ENCODE results near the gene CCDC110.
A peak's percentile ranks its signal among the peaks of the same experiment; 100 is the strongest.

The CCDC110 gene

GRCh38 chr4:185421366-185422124 lies 50.0 kb downstream of the CCDC110 start:
- DNase-seq (ENCODE audit: low read depth) = no peak

- no peak for DNase-seq (ENCODE audit: low read depth)
Measured at GRCh38 chr4:185416955-185417354, 54.6 kb downstream of the CCDC110 start.

DNA sequence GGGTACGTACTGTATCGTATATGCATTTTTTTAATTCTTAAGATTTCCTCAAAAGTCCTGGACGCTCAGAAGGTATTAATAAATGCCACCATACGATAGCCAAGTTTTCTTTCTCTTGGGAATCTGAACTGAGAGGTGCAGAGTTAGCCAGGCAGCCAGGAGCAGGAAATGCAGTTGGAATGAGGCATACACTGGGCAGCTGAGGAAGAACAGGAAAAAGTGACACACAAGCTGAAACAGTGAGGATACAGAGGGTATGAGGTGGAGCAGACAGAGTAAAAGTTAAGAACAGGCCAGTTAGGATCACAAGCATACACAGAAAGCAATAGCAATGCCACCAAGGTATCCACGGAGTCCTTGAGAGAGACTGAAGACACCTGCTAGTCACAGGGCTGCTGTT lies 59.1 kb downstream of the CCDC110 start:
- DNase-seq (ENCODE audit: low read depth) = no peak

- no peak for DNase-seq (ENCODE audit: low read depth)
Measured at GRCh38 chr4:185411849-185412248, 59.7 kb downstream of the CCDC110 start.

- no peak for DNase-seq (ENCODE audit: low read depth)
Measured at GRCh38 chr4:185408432-185408831, 63.1 kb downstream of the CCDC110 start.

DNA sequence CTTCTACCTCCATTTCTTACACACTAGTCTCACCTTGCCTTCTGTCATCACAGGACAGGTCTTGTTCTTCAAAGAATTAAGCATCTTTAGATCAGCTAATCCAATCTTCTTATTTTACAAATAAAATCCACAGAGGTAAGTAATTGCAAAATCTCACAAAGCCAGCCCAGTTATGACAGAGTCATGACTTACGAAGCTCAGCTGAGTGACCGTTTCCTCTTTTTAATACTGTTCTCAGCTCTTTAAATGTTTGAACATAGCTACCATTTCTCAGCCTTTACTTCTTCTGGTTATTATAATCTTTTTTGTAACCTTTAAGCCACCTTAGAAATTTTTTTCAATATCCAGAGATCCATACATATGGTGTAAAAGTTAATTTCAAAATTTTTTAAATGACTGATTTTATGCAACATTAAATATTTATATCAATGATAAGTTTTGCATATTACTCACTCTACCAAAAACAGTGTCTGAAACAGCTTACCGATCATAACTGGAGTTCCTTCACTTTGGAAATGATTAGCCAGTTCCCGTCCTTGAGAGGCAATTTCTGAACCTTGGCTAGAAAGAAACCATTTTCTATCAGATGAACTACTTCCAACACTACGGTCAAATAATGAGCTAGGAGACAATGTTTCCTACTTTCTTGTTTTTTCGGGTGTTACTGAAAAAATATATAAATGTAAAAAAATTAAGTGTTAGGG lies 66.1 kb downstream of the CCDC110 start:
- DNase-seq (ENCODE audit: low read depth) = no peak

- DNase-seq (ENCODE audit: low read depth) = no peak
Measured at GRCh38 chr4:185404031-185404430, 67.5 kb downstream of the CCDC110 start.

DNA sequence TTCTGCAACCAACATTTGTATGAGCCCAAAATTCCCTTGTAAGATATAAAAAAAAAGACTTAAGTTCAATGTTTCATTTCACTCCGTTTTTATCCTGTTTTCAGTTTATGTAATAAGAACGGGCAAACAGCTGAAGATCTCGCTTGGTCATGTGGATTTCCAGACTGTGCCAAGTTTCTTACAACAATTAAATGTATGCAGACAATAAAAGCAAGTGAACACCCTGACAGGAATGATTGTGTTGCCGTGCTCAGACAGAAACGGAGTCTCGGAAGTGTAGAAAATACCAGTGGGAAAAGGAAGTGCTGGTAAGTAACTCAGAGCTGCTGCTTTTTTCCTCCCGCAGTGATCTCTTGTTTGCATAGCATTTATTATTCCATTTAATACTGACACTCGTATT lies 72.1 kb downstream of the CCDC110 start:
- DNase-seq (ENCODE audit: low read depth) = no peak

DNA sequence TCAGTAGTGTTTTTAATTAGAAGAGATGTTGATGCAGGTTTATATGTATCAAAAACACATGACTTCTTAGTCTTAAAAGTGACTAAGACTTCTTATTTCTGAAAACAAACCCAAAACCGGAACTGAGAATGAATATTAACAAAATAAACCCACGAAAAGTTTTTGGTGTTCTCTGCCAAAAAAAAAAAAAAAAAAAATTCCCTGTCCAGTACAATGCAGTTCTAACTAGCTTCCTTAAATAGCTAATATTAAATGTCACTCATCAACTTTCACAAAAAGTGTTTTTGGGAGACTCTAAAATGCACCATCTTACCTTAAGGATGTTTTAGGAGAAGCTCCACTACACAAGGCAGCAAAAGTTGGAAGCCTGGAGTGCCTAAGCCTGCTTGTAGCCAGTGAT lies 72.9 kb downstream of the CCDC110 start:
- no peak for DNase-seq (ENCODE audit: low read depth)

DNA sequence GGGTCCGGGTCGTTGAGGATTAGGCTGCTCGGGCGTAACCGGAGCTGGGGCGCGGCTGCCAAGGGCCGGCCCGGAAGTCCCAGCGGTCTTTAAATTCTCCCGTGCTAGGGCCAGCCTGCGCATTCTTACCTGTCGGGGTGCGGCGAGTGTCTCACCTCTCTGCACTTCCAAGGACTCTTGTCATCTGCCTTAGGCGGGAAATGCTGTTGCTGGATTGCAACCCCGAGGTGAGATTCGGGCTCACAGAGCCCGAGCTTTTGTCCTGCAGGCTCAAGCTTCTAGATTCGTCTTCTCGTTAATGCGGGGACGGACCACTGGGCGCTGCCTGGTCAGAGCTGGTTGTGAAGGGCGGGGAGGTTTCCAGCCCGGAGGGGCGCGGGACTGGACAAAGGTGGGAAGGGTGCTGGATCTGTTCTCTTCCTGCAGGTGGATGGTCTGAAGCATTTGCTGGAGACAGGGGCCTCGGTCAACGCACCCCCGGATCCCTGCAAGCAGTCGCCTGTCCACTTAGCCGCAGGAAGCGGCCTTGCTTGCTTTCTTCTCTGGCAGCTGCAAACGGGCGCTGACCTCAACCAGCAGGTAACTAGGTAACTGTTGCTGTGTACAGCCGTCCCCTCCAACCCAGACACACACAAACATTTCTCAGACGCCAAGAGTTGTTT lies 74.7 kb downstream of the CCDC110 start, which contains the start of gene ANKRD37:
Gene ANKRD37 (plus strand): TSS at position 118 of the 662 bp plus-strand sequence. CDS start 83 bp downstream, at position 201.
- no peak for DNase-seq (ENCODE audit: low read depth)

DNA sequence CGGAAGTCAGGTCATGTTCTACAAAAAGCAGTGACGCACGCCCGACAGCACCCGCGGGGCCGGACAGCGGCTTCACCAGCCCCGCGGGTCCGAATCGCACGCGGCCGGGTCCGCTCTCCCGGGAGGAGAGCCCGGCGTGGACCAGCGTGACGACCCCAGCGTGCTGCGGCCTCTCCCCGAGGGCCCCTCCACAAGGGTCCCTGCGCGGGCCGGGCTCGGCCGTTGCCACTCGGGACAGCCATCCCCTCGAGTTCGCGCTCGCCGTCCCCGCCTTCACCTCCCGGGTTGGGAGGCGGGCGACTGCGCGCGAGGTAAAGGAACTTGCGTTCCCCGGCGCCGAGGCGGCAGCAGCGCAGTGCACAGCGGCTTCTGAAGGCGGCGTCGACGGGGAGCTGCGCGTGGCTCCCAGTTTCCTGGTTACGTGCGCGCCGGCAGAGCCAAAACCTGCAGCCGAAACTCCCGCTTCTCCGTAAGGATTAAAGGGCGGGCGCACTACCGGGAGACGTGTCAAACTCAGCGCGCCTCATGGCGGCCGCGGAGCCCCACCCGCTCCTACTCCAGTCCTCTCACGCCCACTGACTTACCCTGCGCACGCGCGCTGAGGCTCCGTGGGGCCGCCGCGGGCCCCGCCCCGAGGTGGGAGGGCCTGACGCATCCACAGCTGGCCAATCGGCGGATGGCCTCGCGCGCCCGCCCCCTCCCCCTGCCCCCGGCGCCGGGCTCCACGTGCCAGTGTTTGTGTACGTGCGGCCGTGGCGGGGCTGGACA lies 75.4 kb downstream of the CCDC110 start:
- DNase-seq (ENCODE audit: low read depth) = peak; percentile 95

DNA sequence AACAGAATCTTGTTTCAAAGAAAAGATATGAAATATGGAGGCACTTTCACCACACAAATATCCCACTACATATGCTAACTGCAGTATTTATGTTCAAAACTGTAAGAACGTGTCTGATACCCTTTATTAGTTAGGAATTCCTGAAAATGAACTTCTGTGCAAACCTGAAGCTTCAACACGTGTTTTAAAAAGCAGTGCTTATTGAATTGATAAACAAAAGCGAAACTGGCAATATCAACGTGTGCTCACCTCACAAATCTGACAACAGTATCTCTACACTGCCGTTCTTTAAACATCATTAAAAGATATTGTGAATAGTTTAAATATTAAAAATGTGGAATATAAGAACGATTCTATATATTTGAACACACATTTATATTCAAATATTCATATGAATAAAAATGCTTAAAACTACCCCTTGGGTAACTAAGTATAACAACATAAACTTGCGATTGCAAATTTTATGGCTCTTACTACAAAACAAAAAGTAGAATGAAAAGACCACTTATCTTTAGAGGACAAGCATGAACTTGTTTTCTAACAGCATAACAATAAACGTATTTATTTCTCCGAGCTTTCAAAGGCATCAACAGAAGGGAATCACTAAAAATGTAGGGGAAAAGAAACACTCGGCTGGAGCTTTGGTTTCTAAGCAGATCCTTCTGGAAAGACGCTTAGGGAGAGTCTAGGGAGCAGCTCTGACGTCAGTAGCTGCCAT lies 76.1 kb downstream of the CCDC110 start, which contains the start of gene LRP2BP:
Gene LRP2BP (minus strand): TSS at position 687 of the 718 bp plus-strand sequence. CDS start 17,738 bp downstream, outside the sequence.
- no peak for DNase-seq (ENCODE audit: low read depth)
